Activated T-cell treated with anti-CD3 and anti-CD28 coated beads for 1 hour (primary cell): Measurements from ENCODE around the gene ME1.

Source experiments
- DNase-seq: peaks from one replicate; pipeline ENCODE4 v3.0.0-alpha.2; 2020; ENCODE audit warnings: low read depth

Gene ME1

GRCh38 chr6:83190626-83191025 is 240.2 kb downstream of the ME1 start:
- no peak for DNase-seq

- DNase-seq = no peak
Measured at GRCh38 chr6:83188501-83188900, 242.3 kb downstream of the ME1 start.

GRCh38 chr6:83185096-83185495 is 245.8 kb downstream of the ME1 start:
- no peak for DNase-seq

GRCh38 chr6:83183082-83183828 is 247.6 kb downstream of the ME1 start:
- no peak for DNase-seq

- no peak for DNase-seq
Measured at GRCh38 chr6:83182114-83182513, 248.7 kb downstream of the ME1 start.

- no peak for DNase-seq
Measured at GRCh38 chr6:83180426-83180950, 250.4 kb downstream of the ME1 start.

- DNase-seq = no peak
Measured at GRCh38 chr6:83176246-83176645, 254.6 kb downstream of the ME1 start.

GRCh38 chr6:83169511-83169910 is 261.3 kb downstream of the ME1 start:
- DNase-seq = no peak

GRCh38 chr6:83169106-83169505 is 261.7 kb downstream of the ME1 start:
- DNase-seq = no peak

- DNase-seq = no peak
Measured at GRCh38 chr6:83168556-83168955, 262.3 kb downstream of the ME1 start.

GRCh38 chr6:83167726-83168278 is 263.0 kb downstream of the ME1 start:
- DNase-seq = no peak
